ENCODE results near the gene PLA2G6.

DNA sequence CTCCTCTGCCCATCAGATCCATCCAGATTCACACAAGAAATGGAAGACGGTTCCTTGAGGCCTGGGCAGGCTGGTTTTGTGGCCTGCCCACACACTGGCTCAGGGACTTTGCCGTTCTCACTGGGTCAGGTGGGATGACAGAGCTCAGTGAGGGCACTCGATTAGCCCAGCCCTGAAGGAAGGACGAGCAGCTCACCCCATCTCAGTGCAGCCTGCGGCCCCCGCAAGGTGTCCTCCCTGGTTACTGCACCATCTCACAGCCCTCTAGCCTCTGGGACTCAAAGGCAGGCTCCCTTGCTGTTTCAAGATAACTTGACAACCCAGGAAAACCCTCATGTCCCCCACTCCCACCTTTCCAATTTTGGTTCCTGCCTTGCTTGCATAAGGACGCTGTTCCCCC, 101.8 kb downstream of the PLA2G6 start:
- TF ChIP-seq POLR2A (IDR thresholded peaks at IDR 0.05) (no peak), CTCF (IDR thresholded peaks at IDR 0.05) (no peak)

All from ovary (tissue), 3 donors.